Measurements from ENCODE around the gene VWA8. TPM values are rescaled to one million over a fixed set of nuclear protein-coding genes. Genes with fewer than 3 reads are reported as not detected.

The VWA8 gene
- total RNA-seq, 4 donors from 2014 or later = 12.0 to 34.0 (median 16.6) TPM

DNA sequence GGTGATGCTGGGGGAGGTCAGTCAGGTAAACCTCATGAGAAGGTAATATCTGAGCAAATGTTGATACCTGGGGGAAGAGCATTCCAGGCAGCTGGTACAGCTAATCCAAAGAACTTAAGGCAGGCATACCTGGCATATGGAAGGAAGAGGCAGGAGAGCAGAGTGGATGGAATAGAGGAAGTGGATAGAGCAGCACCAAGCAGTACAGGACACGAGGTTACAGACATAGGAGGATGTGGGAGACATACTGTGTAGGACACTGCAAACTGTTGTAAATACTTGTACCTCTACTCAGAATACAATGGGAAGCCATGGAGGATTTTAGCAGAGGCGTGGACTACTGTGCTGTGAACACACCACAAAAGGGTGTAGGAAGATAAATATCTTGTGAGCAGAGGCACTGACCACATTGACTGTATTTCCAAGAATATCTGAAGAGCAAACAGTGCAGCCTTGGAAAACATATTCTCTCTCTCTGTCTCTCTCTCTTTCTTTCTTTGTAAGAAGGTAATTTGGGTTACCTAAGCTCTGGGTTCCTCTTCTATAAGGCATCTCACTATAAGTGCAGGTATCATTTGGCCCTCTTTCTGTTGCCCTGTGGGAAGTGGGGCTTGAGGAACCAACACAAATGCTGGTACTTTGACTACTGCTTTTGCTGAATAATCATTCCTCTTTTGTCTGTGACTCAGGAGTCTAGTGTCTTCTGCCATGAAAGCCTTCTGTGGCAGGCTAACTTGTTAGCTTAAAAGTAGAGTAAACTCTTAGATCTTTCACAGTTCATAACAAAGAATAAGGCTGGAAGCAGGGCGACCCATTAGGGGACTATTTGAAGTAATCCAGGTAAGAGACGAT lies 238.0 kb downstream of the VWA8 start:
- TF ChIP-seq POLR2AphosphoS5 (IDR thresholded peaks at IDR 0.05) (no peak), EP300 (IDR thresholded peaks at IDR 0.05) (no peak), POLR2A (IDR thresholded peaks at IDR 0.05) (no peak)
- TF ChIP-seq, protein P1, sequence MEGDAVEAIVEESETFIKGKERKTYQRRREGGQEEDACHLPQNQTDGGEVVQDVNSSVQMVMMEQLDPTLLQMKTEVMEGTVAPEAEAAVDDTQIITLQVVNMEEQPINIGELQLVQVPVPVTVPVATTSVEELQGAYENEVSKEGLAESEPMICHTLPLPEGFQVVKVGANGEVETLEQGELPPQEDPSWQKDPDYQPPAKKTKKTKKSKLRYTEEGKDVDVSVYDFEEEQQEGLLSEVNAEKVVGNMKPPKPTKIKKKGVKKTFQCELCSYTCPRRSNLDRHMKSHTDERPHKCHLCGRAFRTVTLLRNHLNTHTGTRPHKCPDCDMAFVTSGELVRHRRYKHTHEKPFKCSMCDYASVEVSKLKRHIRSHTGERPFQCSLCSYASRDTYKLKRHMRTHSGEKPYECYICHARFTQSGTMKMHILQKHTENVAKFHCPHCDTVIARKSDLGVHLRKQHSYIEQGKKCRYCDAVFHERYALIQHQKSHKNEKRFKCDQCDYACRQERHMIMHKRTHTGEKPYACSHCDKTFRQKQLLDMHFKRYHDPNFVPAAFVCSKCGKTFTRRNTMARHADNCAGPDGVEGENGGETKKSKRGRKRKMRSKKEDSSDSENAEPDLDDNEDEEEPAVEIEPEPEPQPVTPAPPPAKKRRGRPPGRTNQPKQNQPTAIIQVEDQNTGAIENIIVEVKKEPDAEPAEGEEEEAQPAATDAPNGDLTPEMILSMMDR (IDR thresholded peaks at IDR 0.05) = no peak
- no peak overlapping the region for H3K27ac ChIP-seq
- no peaks in the 10 kb centered on the region for H3K27me3 ChIP-seq
- no peak for DNase-seq (ENCODE audit: low spot score in 2 of 2)
- no peaks in the 10 kb centered on the region for H3K4me1 ChIP-seq
- H3K36me3 ChIP-seq = peaks cover 27% of the 10 kb centered on the region
- H3K4me3 ChIP-seq = no peak overlapping the region
- no peaks in the 10 kb centered on the region for H3K9me3 ChIP-seq
- 93% methylated on average over 4 of the region's 4 CpGs for WGBS

GRCh38 chr13:41720839-41721561 lies 239.9 kb downstream of the VWA8 start:
- 92% methylated on average over 5 of the region's 5 CpGs for WGBS
- TF ChIP-seq POLR2A (IDR thresholded peaks at IDR 0.05) = no peak
- TF ChIP-seq, protein P1 (IDR thresholded peaks at IDR 0.05) = no peak
- no peak for TF ChIP-seq POLR2AphosphoS5 (IDR thresholded peaks at IDR 0.05)
- TF ChIP-seq EP300 (IDR thresholded peaks at IDR 0.05) = no peak
- no peak overlapping the region for H3K27ac ChIP-seq
- DNase-seq (ENCODE audit: low spot score in 2 of 2) = no peak
- no peaks in the 10 kb centered on the region for H3K27me3 ChIP-seq
- no peaks in the 10 kb centered on the region for H3K9me3 ChIP-seq
- H3K4me1 ChIP-seq = no peaks in the 10 kb centered on the region
- no peak overlapping the region for H3K4me3 ChIP-seq
- peaks cover 27% of the 10 kb centered on the region for H3K36me3 ChIP-seq

DNA sequence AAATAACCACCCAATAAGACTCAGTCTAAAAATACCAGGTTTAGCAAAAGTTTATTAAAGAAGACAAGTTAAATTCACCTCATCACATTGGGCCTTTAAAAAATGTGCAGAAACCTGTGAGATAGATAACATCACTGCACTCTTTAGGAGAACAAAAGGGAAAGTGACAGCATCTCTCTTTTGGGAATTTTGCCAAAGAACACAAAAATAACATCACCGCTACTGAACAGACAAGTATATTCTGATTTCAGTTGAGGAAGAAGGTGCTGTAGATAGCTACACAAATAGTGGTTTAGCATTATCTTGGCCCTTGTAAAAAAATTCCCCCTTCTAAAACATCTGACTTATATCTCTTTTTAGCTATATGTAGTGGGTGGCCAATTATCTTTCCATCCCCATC lies 244.7 kb downstream of the VWA8 start:
- H3K36me3 ChIP-seq = peaks cover 16% of the 10 kb centered on the region
- TF ChIP-seq POLR2A (IDR thresholded peaks at IDR 0.05) = no peak
- H3K4me3 ChIP-seq = no peak overlapping the region
- WGBS = 79% methylated on average over 1 of the region's 1 CpG
- H3K27ac ChIP-seq = no peak overlapping the region
- DNase-seq (ENCODE audit: low spot score in 2 of 2) = no peak
- no peaks in the 10 kb centered on the region for H3K9me3 ChIP-seq
- H3K4me1 ChIP-seq = no peaks in the 10 kb centered on the region
- H3K27me3 ChIP-seq = no peaks in the 10 kb centered on the region

GRCh38 chr13:41713405-41713804 lies 247.5 kb downstream of the VWA8 start:
- WGBS = 83% methylated on average over 1 of the region's 1 CpG
- no peaks in the 10 kb centered on the region for H3K36me3 ChIP-seq
- no peaks in the 10 kb centered on the region for H3K9me3 ChIP-seq
- peaks cover 8% of the 10 kb centered on the region for H3K4me1 ChIP-seq
- H3K27me3 ChIP-seq = no peaks in the 10 kb centered on the region
- TF ChIP-seq POLR2A (IDR thresholded peaks at IDR 0.05) = no peak
- TF ChIP-seq POLR2AphosphoS5 (IDR thresholded peaks at IDR 0.05) = no peak
- TF ChIP-seq EP300 (IDR thresholded peaks at IDR 0.05) = no peak
- TF ChIP-seq, protein P1 (IDR thresholded peaks at IDR 0.05) = no peak
- no peak overlapping the region for H3K4me3 ChIP-seq
- no peak overlapping the region for H3K27ac ChIP-seq
- no peak for DNase-seq (ENCODE audit: low spot score in 2 of 2)

DNA sequence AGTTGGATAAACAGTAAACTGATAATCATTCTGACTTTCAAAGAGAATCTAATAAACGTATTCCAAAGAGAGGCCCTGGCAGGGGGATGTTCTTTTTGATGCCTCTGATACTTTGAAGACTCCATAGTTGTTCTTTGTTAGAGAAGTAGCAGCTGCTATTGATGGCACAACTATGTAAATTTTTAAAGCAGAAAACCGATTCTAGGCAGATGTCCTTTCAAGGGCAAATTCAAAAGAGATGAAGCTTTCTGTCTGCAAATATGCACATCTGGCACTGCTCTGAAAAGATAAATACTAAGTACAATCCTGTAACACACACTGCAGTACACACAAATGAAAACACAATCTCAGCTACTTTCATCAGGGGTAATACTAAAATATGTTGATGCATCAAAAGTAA lies 250.1 kb downstream of the VWA8 start:
- WGBS = 81% methylated on average over 2 of the region's 2 CpGs
- Histone ChIP-seq H3K4me3 (no peak overlapping the region), H3K27me3 (no peaks in the 10 kb centered on the region), H3K36me3 (no peaks in the 10 kb centered on the region), H3K9me3 (no peaks in the 10 kb centered on the region), H3K27ac (no peak overlapping the region), H3K4me1 (peaks cover 32% of the 10 kb centered on the region)
- TF ChIP-seq EP300 (IDR thresholded peaks at IDR 0.05) (no peak), POLR2A (IDR thresholded peaks at IDR 0.05) (no peak), POLR2AphosphoS5 (IDR thresholded peaks at IDR 0.05) (no peak)
- TF ChIP-seq, protein P1 (IDR thresholded peaks at IDR 0.05) = no peak
- DNase-seq (ENCODE audit: low spot score in 2 of 2) = no peak
